Rectal smooth muscle tissue (tissue), 1 donor: Measurements from ENCODE around the gene PRXL2B.
A peak's percentile ranks its signal among the peaks of the same experiment; 100 is the strongest.
"Not testable (repeated sequence)": the region's sequence is repeated elsewhere in the genome, so short reads cannot be mapped to it uniquely, and the experiment has no call there.

Experiments
- H3K27ac ChIP-seq: one replicate; pipeline ENCODE4 v1.7.0; 2013; ENCODE audit warnings: low read depth, low read length, inconsistent platforms
- H3K27me3 ChIP-seq: one replicate; pipeline ENCODE4 v1.7.0; 2013; ENCODE audit warnings: low read length; ENCODE audit not compliant: control insufficient read depth, insufficient read depth
- H3K36me3 ChIP-seq: one replicate; pipeline ENCODE4 v1.7.0; 2013; ENCODE audit warnings: low read length; ENCODE audit not compliant: control insufficient read depth, insufficient read depth
- H3K4me1 ChIP-seq: one replicate; pipeline ENCODE4 v1.7.0; 2013; ENCODE audit warnings: low read length; ENCODE audit not compliant: control insufficient read depth, insufficient read depth
- H3K4me3 ChIP-seq: one replicate; pipeline ENCODE4 v1.7.0; 2013; ENCODE audit warnings: low read length
- H3K9ac ChIP-seq: one replicate; pipeline ENCODE4 v1.7.0; 2013; ENCODE audit warnings: low read length

The PRXL2B gene

DNA sequence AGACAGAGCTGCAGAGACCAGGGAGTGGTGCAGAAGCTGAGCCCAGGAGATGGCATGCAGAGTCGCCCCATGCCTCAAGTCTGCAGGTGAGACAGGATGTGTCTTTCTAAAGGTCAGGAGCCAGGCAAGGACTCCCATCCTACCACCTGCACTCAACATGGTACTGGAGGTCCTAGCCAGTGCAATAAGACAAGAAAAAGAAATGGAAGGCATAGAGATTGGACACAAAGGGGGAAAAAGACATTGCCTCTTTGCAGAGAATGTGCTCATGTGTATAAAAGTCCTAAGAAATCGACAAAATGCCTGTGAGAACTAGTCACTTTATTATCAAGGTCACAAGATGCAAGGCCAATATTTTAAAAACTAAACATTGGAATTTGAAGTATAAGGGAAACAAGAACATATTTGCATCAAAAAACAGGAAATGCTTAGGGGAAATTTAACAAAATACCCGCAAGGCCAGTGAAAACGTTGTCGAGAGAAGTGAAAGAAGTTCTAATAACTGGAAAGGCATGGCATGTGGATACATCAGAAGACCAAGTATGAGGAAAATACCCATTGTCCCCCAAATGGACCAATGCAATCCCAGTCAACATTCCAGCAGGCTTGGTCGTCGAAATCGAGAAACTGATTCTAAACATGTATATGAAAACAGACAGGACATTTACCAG lies 13.2 kb upstream of the PRXL2B start:
- H3K27me3 ChIP-seq: no peaks in the 10 kb centered on the region
- no peaks in the 10 kb centered on the region for H3K36me3 ChIP-seq
- no peaks in the 10 kb centered on the region for H3K4me1 ChIP-seq
- no peak overlapping the region for H3K27ac ChIP-seq
- H3K4me3 ChIP-seq: no peak overlapping the region
- no peak overlapping the region for H3K9ac ChIP-seq

DNA sequence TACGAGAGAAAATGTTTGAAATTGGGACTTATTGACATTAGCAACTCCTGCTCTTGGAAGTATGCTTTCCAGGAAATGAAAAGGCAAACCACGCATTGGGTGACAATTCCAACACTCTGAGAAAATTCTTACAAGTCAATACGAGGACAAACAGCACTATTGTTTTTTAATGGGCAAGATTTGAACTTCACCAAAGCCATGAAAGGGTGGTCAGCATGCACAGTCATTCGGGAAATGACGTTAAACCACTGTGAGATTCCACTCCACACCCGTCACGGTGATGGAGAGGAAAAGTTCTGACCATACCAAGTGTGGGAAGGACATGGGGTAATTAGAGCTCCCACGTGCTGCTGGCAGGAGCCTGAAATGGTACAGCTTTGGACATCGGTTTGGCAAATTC lies 12.2 kb upstream of the PRXL2B start:
- H3K27me3 ChIP-seq: no peaks in the 10 kb centered on the region
- no peak overlapping the region for H3K27ac ChIP-seq
- no peak overlapping the region for H3K9ac ChIP-seq

DNA sequence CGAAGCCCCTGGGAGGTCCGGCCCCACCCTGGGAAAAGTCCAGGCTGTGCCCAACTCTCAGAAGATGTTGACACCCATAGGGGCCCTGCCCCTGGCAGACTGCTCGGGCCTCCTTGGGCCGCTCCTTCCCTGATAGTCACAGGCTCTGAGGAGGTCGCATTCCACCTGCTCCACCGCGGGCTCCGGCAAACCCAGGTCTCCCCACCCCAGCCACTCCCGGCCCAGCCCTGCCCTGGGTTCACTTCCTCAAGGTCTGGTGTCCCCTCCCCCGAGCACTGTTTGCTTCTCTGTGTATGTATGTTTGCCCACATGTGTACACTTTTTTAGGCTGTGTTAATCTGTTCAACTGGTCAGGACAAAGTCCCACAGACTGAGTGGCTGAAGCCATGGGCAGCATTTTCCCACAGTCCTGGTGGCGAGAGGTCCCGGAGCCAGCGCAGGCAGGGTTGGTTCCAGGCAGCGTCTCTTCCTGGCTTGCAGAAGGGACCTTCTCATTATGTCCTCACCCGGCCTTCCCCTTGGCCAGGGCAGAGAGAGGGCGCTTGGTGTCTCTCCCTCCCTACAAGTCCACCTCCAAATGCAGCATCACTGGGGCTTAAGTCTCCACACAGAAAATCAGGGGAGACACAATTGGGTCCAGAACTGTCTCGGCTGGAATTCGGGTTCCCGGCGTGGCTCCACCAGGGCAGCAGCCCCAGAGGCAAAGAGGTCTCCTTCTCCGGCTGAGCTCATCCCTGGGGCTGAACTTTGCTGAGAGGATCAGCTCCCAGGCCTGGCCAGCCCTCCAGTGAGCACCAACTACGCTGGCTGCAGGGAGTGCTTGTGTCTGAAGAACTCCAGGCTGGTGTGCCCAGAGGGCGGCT lies 10.5 kb upstream of the PRXL2B start:
- H3K4me1 ChIP-seq: no peaks in the 10 kb centered on the region
- no peaks in the 10 kb centered on the region for H3K27me3 ChIP-seq
- H3K9ac ChIP-seq: peak overlapping the region; percentile 57
- H3K4me3 ChIP-seq: peak overlapping the region; percentile 24
- no peaks in the 10 kb centered on the region for H3K36me3 ChIP-seq
- H3K27ac ChIP-seq: no peak overlapping the region

More for the DNA sequence above, 12.2 kb upstream of the PRXL2B start:
- Histone ChIP-seq H3K4me3 (no peak overlapping the region), H3K36me3 (no peaks in the 10 kb centered on the region), H3K4me1 (no peaks in the 10 kb centered on the region)

DNA sequence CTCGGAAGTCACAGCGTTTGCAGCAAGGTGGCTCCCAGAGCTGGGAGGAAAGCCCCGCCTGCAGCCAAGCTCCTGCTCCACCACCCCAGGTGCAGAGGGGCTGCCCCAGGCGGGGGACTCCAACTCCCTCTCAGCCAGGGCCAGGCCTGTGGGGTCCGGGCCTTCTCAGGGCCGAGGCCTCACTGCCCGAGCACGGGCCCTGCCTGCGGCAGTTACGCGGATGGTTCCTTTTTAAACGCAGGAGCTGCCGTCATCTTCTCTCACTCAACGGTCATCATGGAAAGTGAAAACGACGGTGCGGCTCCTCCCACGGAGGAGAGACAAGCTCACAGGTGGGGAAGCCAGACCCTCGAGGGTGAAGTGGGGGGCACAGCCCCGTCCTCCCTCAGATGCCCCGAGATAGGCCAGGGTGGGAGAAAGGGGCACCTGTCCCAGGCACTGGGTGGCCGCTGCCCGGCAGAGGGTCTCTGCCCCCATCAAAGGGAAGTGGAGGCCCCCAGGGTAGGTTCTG lies 9.0 kb upstream of the PRXL2B start:
- Histone ChIP-seq H3K4me3 (peak overlapping the region; percentile 5), H3K27ac (peak overlapping the region; percentile 33), H3K9ac (peak overlapping the region; percentile 8)
- not testable (repeated sequence) for H3K27me3 ChIP-seq, H3K36me3 ChIP-seq, H3K4me1 ChIP-seq

- Histone ChIP-seq H3K27ac (no peak overlapping the region), H3K36me3 (no peaks in the 10 kb centered on the region), H3K27me3 (no peaks in the 10 kb centered on the region), H3K4me3 (no peak overlapping the region), H3K9ac (no peak overlapping the region), H3K4me1 (no peaks in the 10 kb centered on the region)
Measured at GRCh38 chr1:2578758-2579118, 7.8 kb upstream of the PRXL2B start.

- Histone ChIP-seq H3K4me3 (no peak overlapping the region), H3K36me3 (no peaks in the 10 kb centered on the region), H3K27ac (no peak overlapping the region), H3K27me3 (no peaks in the 10 kb centered on the region), H3K4me1 (no peaks in the 10 kb centered on the region), H3K9ac (no peak overlapping the region)
Measured at GRCh38 chr1:2580691-2581090, 5.9 kb upstream of the PRXL2B start.

DNA sequence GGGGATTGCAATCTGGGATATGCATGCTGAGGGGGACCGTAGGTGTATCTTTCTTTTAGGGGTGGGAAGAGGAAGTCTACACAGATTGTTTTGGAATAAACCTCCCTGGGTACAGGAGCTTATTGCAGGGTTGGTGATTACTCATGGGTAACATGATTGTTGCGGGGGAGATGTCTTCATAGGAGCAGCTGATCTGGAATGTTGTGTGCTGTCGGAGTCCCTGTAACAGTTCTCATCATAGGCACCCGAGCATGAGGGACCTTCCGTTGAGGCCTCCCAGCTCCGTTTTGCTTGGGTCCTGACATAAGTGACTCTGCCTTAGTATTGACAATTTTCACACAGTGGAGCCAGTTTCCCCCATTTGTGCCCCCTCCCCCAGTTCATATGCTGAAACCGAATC lies 4.2 kb upstream of the PRXL2B start:
- no peak overlapping the region for H3K9ac ChIP-seq
- H3K27me3 ChIP-seq: no peaks in the 10 kb centered on the region
- no peaks in the 10 kb centered on the region for H3K36me3 ChIP-seq
- no peak overlapping the region for H3K27ac ChIP-seq
- no peak overlapping the region for H3K4me3 ChIP-seq
- H3K4me1 ChIP-seq: no peaks in the 10 kb centered on the region

GRCh38 chr1:2583331-2583791 lies 3.2 kb upstream of the PRXL2B start:
- Histone ChIP-seq H3K27ac (no peak overlapping the region), H3K4me1 (no peaks in the 10 kb centered on the region)

GRCh38 chr1:2583871-2584351 lies 2.7 kb upstream of the PRXL2B start:
- Histone ChIP-seq H3K27me3 (no peaks in the 10 kb centered on the region), H3K27ac (no peak overlapping the region), H3K36me3 (no peaks in the 10 kb centered on the region), H3K9ac (no peak overlapping the region), H3K4me1 (no peaks in the 10 kb centered on the region), H3K4me3 (no peak overlapping the region)

More at GRCh38 chr1:2583331-2583791, 3.2 kb upstream of the PRXL2B start:
- Histone ChIP-seq H3K9ac (no peak overlapping the region), H3K36me3 (no peaks in the 10 kb centered on the region), H3K27me3 (no peaks in the 10 kb centered on the region), H3K4me3 (no peak overlapping the region)

DNA sequence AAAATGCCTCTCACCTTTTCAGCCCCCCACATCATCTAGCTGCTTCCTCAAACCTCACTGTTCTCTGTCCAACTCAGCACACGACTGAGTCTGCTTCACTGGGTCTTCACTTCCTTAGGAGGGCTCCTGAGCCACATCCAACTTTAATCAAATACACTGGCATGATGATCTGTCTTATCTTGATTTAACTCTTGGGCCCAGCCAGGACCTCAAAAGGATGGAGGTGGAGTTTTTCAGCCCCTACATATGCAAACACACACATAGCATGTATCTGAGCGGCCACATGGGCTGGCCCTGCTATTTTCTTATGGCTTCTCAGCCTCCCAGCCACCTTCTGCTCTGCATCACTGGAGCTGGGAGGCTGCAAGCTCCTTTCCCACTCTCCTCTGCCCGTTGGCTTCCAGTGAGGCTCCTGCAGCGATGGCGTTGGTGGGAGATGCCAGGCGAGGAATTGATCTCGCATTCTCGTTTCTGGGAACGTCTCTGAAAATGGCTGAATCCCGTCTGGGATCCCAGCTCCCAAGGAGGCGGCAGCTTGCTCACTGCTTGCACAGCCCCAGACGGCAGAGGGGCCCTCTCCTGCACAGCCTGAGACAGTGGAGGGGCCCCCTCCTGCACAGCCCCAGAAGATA lies 1.8 kb upstream of the PRXL2B start:
- Histone ChIP-seq H3K36me3 (peaks cover 3% of the 10 kb centered on the region), H3K4me1 (no peaks in the 10 kb centered on the region), H3K27ac (peak overlapping the region; percentile 95), H3K27me3 (no peaks in the 10 kb centered on the region), H3K9ac (no peak overlapping the region), H3K4me3 (peak overlapping the region; percentile 81)

DNA sequence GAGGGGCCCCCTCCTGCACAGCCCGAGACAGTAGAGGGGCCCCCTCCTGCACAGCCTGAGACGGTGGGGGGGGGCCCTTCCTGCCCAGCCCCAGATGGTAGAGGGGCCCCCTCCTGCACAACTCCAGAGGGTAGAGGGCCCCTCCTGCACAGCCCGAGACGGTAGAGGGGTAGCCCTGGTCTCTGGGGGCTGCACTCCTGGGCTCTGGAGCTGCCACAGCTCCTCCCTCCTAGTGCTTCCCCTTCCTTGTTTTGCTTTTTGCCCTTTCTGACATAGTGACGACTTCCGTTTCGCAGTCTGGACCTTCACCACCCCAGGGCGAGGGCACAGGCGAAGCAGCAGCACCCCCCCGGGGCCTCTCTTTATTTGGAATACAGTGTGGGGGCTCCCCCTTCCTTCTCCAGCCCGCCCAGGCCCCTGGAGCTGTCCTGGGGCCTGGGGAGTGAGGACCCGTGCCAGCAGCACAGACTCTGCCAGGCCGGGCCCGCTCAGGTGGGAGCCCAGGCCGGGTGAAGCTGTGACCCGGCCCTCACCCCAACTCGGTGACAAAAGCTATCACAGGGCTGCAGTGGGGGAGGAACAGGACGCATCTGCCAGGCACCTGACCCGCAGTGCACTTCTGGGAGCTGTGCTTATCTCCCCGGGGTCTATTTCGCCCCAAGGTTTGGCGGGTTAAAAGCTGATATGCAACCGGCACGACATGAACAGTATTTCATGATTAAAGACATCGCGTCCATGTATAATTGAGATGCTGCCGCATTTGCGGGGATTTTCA lies 1.1 kb upstream of the PRXL2B start:
- peak overlapping the region; percentile 81 for H3K4me3 ChIP-seq
- no peaks in the 10 kb centered on the region for H3K27me3 ChIP-seq
- H3K36me3 ChIP-seq: peaks cover 3% of the 10 kb centered on the region
- H3K27ac ChIP-seq: peak overlapping the region; percentile 95
- H3K9ac ChIP-seq: peak overlapping the region; percentile 69
- no peaks in the 10 kb centered on the region for H3K4me1 ChIP-seq
